ENCODE data around the gene PPP2R3B. TPM values are rescaled to one million over a fixed set of nuclear protein-coding genes. Genes with fewer than 3 reads are reported as not detected.
A peak's percentile ranks its signal among the peaks of the same experiment; 100 is the strongest.

PPP2R3B gene
- total and polyA plus RNA-seq, 7 experiments from 2014 or later, result 7.3 to 53.5 (median 30.0) TPM

DNA sequence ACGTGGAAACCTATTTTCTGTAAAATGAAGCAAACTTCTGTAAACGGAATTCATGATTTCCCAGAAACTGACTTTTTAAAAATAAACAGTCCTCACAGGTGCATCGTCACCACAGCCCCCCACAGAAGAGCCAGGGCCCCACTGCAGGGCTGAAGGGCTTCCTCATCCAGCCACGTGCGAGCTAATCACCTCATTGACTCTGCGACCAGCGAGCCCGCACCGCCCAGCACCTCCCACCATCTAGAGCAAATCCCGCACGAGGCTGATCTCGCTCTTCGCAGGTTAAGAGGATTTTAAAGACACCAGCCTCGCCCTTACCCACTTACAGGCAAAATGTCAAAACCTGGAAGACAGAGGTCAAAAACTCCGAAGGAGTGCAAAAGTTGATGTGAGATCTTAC, 14.8 kb downstream of the PPP2R3B start:
- peaks cover 0 to 16% (median 4%) of the 10 kb centered on the region in 5 donors for H3K36me3 Mint-ChIP-seq
- Histone ChIP-seq H3K4me1 (ENCODE audit: control insufficient read depth in 2 of 2, insufficient read depth in 2 of 2, low read length in 2 of 2) (peaks cover 0 to 9% of the 10 kb centered on the region in 2 donors), H3K9me3 (ENCODE audit: control insufficient read depth in 2 of 3, low read length in 3 of 3) (no peaks in the 10 kb centered on the region), H3K27ac (ENCODE audit: low read depth, low read length) (no peak overlapping the region), H3K4me3 (ENCODE audit: low read length) (no peak overlapping the region), H3K27me3 (ENCODE audit: control insufficient read depth in 2 of 2, insufficient read depth in 2 of 2, low read length in 2 of 2) (peaks cover 0 to 8% of the 10 kb centered on the region in 2 donors), H3K36me3 (ENCODE audit: control insufficient read depth in 2 of 3, insufficient read depth in 3 of 3, low read length in 3 of 3) (no peaks in the 10 kb centered on the region)
- peaks cover 16 to 43% (median 35%) of the 10 kb centered on the region in 7 donors for H3K4me1 Mint-ChIP-seq
- H3K27ac Mint-ChIP-seq, result peak overlapping the region in 1 of 9 donors; percentile 55
- H3K4me3 Mint-ChIP-seq, result peak overlapping the region in 6 of 10 donors; percentile 54 to 79 (median 70)
- peaks cover 0 to 2% (median 0%) of the 10 kb centered on the region in 11 donors for H3K9me3 Mint-ChIP-seq
- H3K27me3 Mint-ChIP-seq, result peaks cover 24 to 43% (median 31%) of the 10 kb centered on the region in 5 donors
- ATAC-seq, result no peak
- ChIA-PET CTCF (no interaction called here), POLR2A (no interaction called here)
- no peak for DNase-seq
- intact Hi-C loops (cut with micrococcal nuclease), result no loop called here

DNA sequence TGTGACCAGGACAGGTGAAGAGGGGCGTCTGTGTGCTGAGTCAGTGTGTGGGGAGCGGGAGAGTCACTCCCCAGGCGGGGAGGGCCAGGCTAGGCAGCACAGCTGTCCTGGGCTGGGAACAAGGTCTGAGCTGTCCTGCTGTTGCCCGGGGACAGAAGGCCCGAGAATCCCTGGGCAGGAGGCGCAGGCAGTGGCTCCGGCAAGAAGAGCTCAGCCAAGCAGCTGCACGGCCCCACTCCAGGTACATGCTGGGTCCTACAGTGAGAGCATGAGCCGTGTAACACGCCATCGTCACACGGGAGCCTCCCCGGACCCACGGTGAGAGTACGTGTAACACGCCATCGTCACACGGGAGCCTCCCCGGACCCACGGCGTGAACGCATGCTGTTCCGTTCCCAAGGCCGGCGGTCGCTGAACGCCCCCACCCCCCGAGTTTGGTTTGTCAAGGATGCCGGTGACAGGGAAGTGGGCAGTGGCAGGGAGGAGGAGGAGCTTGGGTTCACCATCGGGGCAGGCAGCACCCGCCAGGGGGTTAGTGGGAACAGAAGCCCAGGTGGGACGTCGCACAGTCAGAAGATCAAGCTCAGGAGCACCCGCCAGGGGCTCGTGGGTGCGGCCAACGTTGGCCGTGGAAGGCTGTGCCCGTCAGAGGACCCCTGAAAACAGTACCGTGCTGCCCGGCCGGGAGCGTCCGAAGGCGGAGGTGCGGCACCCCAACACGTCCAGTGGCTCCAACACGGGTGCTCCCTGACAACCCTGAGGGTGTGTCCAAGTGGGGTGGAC, 15.6 kb downstream of the PPP2R3B start:
- intact Hi-C loops (cut with micrococcal nuclease), result no loop called here
- peaks cover 0 to 8% of the 10 kb centered on the region in 2 donors for H3K27me3 ChIP-seq (ENCODE audit: control insufficient read depth in 2 of 2, insufficient read depth in 2 of 2, low read length in 2 of 2)
- POLR2A ChIA-PET, result no interaction called here
- peaks cover 0 to 9% of the 10 kb centered on the region in 2 donors for H3K4me1 ChIP-seq (ENCODE audit: control insufficient read depth in 2 of 2, insufficient read depth in 2 of 2, low read length in 2 of 2)
- Mint-ChIP-seq H3K27me3 (peaks cover 24 to 43% (median 31%) of the 10 kb centered on the region in 5 donors), H3K9me3 (peaks cover 0 to 2% (median 0%) of the 10 kb centered on the region in 11 donors), H3K27ac (no peak overlapping the region), H3K4me3 (peak overlapping the region in 4 of 10 donors; percentile 14 to 72 (median 67)), H3K36me3 (peaks cover 0 to 16% (median 4%) of the 10 kb centered on the region in 5 donors), H3K4me1 (peaks cover 16 to 43% (median 35%) of the 10 kb centered on the region in 7 donors)
- H3K9me3 ChIP-seq (ENCODE audit: control insufficient read depth in 2 of 3, low read length in 3 of 3), result no peaks in the 10 kb centered on the region
- DNase-seq (no peak), ATAC-seq (no peak)
- no peaks in the 10 kb centered on the region for H3K36me3 ChIP-seq (ENCODE audit: control insufficient read depth in 2 of 3, insufficient read depth in 3 of 3, low read length in 3 of 3)
- no peak overlapping the region for H3K4me3 ChIP-seq (ENCODE audit: low read length)
- CTCF ChIA-PET, result no interaction called here
- no peak overlapping the region for H3K27ac ChIP-seq (ENCODE audit: low read depth, low read length)

DNA sequence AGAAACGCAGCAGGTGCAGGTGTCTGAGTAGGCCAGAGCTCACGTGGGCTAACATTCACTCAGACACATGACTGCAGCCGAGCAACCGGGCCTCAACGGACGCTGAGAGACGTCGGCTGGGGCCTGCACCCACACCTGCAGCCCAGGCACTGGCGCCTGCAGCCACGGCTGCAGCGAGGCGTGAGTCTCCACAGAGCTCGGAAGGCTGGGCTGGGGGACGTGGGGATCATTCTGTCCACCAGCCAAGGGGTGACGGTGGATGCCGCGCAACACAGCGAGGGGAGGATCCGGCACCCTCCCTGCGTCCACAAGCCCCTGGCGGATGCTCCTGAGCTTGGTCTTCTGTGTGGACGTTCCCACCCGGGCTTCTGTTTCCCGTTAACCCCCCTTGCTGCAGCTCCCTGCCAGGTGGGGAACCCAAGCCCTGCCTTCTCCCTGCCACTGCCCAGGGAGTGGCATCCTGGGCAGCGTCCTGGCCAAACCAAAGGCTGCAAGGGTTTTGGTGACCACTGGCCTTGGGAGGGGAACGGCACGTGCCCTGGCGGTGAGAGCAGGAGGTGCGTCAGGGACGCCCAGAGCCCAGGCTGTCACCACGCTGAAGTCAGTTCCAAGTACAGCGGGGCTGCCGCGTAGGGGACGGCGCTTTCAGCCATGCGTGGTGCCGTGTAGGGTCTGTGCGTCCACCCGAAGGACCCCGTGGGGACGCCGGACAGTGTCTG, 16.3 kb downstream of the PPP2R3B start:
- no peak for ATAC-seq
- ChIA-PET CTCF (no interaction called here), POLR2A (no interaction called here)
- Histone ChIP-seq H3K4me3 (ENCODE audit: low read length) (no peak overlapping the region), H3K4me1 (ENCODE audit: control insufficient read depth in 2 of 2, insufficient read depth in 2 of 2, low read length in 2 of 2) (peaks cover 0 to 9% of the 10 kb centered on the region in 2 donors), H3K27ac (ENCODE audit: low read depth, low read length) (no peak overlapping the region), H3K27me3 (ENCODE audit: control insufficient read depth in 2 of 2, insufficient read depth in 2 of 2, low read length in 2 of 2) (peaks cover 0 to 6% of the 10 kb centered on the region in 2 donors), H3K36me3 (ENCODE audit: control insufficient read depth in 2 of 3, insufficient read depth in 3 of 3, low read length in 3 of 3) (no peaks in the 10 kb centered on the region), H3K9me3 (ENCODE audit: control insufficient read depth in 2 of 3, low read length in 3 of 3) (no peaks in the 10 kb centered on the region)
- Mint-ChIP-seq H3K27ac (no peak overlapping the region), H3K9me3 (peaks cover 0 to 2% (median 0%) of the 10 kb centered on the region in 11 donors), H3K36me3 (peaks cover 0 to 16% (median 4%) of the 10 kb centered on the region in 5 donors), H3K4me1 (peaks cover 16 to 39% (median 33%) of the 10 kb centered on the region in 7 donors), H3K27me3 (peaks cover 20 to 39% (median 27%) of the 10 kb centered on the region in 5 donors), H3K4me3 (peak overlapping the region in 1 of 10 donors; percentile 61)
- intact Hi-C loops (cut with micrococcal nuclease), result no loop called here
- no peak for DNase-seq

DNA sequence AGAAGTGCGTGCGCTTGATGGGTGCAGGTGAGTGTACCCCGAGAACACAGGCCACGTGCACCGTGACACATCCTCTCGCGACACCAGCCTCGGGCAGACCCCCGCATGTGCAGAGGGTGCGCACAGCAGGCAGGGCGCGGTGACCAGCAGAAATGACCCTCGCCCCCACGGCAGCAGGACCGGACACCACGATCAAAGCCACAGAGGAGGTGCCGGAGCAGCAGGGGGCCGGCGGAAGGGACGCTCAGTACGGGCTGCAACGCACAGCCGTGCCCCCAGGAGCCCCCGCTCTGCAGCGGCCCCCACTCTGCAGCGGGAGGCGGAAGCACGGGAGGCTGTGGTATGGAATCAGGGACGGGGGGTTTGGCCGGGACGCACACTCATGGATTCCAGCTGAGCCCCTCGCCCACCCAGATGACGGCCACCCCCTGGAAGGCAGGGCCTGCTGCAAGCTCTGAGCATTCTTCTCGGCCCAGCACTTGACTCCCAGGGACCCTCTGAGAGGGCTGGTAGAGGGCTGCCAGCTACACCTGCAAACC, 17.1 kb downstream of the PPP2R3B start:
- no peak for ATAC-seq
- H3K4me3 ChIP-seq (ENCODE audit: low read length), result no peak overlapping the region
- POLR2A ChIA-PET, result no interaction called here

DNA sequence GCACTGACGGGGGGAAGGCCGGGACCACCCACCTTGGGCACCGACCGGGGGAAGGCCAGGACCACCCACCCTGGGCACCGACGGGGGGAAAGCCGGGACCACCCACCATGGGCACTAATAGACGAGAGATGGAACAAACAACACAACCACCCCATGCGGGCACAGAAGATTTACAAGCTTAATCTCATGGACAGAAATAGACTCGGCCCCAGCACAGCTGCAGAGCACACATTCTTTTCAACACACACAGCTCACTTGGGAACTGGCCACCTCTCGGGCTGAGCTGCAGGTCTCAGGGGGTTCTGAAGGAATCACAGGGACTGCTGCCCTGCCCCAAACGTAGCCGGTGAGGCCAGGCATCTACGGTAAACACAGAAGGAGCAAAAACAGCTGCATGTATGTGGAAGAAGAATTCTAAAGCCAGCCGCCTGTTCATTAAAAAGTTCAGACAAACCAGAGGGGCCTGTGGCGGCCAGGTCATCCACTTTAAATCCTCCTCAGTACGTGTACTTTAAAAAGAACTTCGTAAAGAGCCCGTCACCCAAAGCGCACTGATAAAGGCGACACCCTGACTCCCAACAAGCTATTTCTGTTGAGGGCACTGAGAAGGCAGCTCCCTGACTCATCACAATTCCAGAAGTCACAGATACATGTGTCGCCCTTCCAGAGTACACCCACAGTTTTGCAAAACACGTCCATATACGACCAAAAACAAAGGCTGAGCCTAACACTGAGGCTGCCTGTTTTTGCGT, 17.7 kb downstream of the PPP2R3B start:
- Mint-ChIP-seq H3K4me1 (peaks cover 11 to 30% (median 20%) of the 10 kb centered on the region in 7 donors), H3K27ac (no peak overlapping the region), H3K36me3 (peaks cover 0 to 16% (median 4%) of the 10 kb centered on the region in 5 donors)

More for the DNA sequence above, 17.1 kb downstream of the PPP2R3B start:
- Mint-ChIP-seq H3K36me3 (peaks cover 0 to 16% (median 4%) of the 10 kb centered on the region in 5 donors), H3K9me3 (peaks cover 0 to 2% (median 0%) of the 10 kb centered on the region in 11 donors), H3K4me1 (peaks cover 11 to 33% (median 25%) of the 10 kb centered on the region in 7 donors), H3K4me3 (no peak overlapping the region), H3K27me3 (peaks cover 13 to 32% (median 19%) of the 10 kb centered on the region in 5 donors), H3K27ac (no peak overlapping the region)
- CTCF ChIA-PET, result no interaction called here
- H3K4me1 ChIP-seq (ENCODE audit: control insufficient read depth in 2 of 2, insufficient read depth in 2 of 2, low read length in 2 of 2), result peaks cover 0 to 5% of the 10 kb centered on the region in 2 donors
- H3K36me3 ChIP-seq (ENCODE audit: control insufficient read depth in 2 of 3, insufficient read depth in 3 of 3, low read length in 3 of 3), result no peaks in the 10 kb centered on the region
- DNase-seq, result no peak
- intact Hi-C loops (cut with micrococcal nuclease), result no loop called here
- H3K27me3 ChIP-seq (ENCODE audit: control insufficient read depth in 2 of 2, insufficient read depth in 2 of 2, low read length in 2 of 2), result no peaks in the 10 kb centered on the region
- no peaks in the 10 kb centered on the region for H3K9me3 ChIP-seq (ENCODE audit: control insufficient read depth in 2 of 3, low read length in 3 of 3)
- no peak overlapping the region for H3K27ac ChIP-seq (ENCODE audit: low read depth, low read length)

DNA sequence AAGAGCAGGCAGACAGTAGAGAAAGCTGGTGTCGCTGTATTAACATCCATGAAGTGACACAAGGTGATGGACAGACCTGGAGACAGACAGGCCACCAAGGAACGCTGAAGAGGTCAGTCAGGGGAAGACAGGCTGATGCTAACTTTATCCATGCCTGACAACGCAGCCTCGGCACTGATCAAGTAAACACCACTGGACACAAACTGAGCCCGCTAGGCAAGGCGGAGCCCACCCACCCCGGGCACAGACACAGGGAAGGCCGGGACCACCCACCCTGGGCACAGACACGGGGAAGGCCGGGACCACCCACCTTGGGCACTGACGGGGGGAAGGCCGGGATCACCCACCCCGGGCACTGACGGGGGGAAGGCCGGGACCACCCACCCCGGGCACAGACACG, 18.8 kb downstream of the PPP2R3B start:
- Mint-ChIP-seq H3K4me3 (peak overlapping the region in 1 of 10 donors; percentile 42), H3K27me3 (peaks cover 12 to 24% (median 17%) of the 10 kb centered on the region in 5 donors), H3K36me3 (peaks cover 0 to 20% (median 9%) of the 10 kb centered on the region in 5 donors), H3K9me3 (peaks cover 0 to 8% (median 0%) of the 10 kb centered on the region in 11 donors), H3K27ac (no peak overlapping the region), H3K4me1 (peaks cover 9 to 27% (median 20%) of the 10 kb centered on the region in 7 donors)
- ChIA-PET POLR2A (no interaction called here), CTCF (no interaction called here)
- H3K36me3 ChIP-seq (ENCODE audit: control insufficient read depth in 2 of 3, insufficient read depth in 3 of 3, low read length in 3 of 3), result no peaks in the 10 kb centered on the region
- H3K4me3 ChIP-seq (ENCODE audit: low read length), result no peak overlapping the region
- DNase-seq (no peak), ATAC-seq (no peak)
- no peaks in the 10 kb centered on the region for H3K4me1 ChIP-seq (ENCODE audit: control insufficient read depth in 2 of 2, insufficient read depth in 2 of 2, low read length in 2 of 2)
- H3K9me3 ChIP-seq (ENCODE audit: control insufficient read depth in 2 of 3, low read length in 3 of 3), result no peaks in the 10 kb centered on the region
- no peak overlapping the region for H3K27ac ChIP-seq (ENCODE audit: low read depth, low read length)
- no peaks in the 10 kb centered on the region for H3K27me3 ChIP-seq (ENCODE audit: control insufficient read depth in 2 of 2, insufficient read depth in 2 of 2, low read length in 2 of 2)
- intact Hi-C loops (cut with micrococcal nuclease), result no loop called here

More for the DNA sequence above, 17.7 kb downstream of the PPP2R3B start:
- Mint-ChIP-seq H3K9me3 (peaks cover 0 to 2% (median 0%) of the 10 kb centered on the region in 11 donors), H3K27me3 (peaks cover 12 to 26% (median 17%) of the 10 kb centered on the region in 5 donors), H3K4me3 (peak overlapping the region in 1 of 10 donors; percentile 5)
- ChIA-PET CTCF (no interaction called here), POLR2A (no interaction called here)
- Histone ChIP-seq H3K36me3 (ENCODE audit: control insufficient read depth in 2 of 3, insufficient read depth in 3 of 3, low read length in 3 of 3) (no peaks in the 10 kb centered on the region), H3K4me3 (ENCODE audit: low read length) (no peak overlapping the region), H3K9me3 (ENCODE audit: control insufficient read depth in 2 of 3, low read length in 3 of 3) (no peaks in the 10 kb centered on the region), H3K27ac (ENCODE audit: low read depth, low read length) (no peak overlapping the region), H3K27me3 (ENCODE audit: control insufficient read depth in 2 of 2, insufficient read depth in 2 of 2, low read length in 2 of 2) (no peaks in the 10 kb centered on the region), H3K4me1 (ENCODE audit: control insufficient read depth in 2 of 2, insufficient read depth in 2 of 2, low read length in 2 of 2) (no peaks in the 10 kb centered on the region)
- no peak for ATAC-seq
- no peak for DNase-seq
- intact Hi-C loops (cut with micrococcal nuclease), result no loop called here

Measured in naive thymus-derived CD4-positive, alpha-beta T cell (primary cell).